ENCODE measurements around the gene SZRD1. TPM values are rescaled to one million over a fixed set of nuclear protein-coding genes. Genes with fewer than 3 reads are reported as not detected.

The SZRD1 gene
- total and polyA plus RNA-seq, 8 donors: 15.8 to 86.6 (median 48.7) TPM

GRCh38 chr1:16442265-16442664, 75.2 kb downstream of the SZRD1 start:
- no peaks in the 10 kb centered on the region for H3K9me3 ChIP-seq
- H3K36me3 ChIP-seq: peaks cover 30 to 47% (median 41%) of the 10 kb centered on the region in 4 donors
- intact Hi-C loops (cut with DNase I; ENCODE audit: low total_unique reads): no loop called here
- H3K4me3 ChIP-seq: peak overlapping the region in 1 of 4 donors; percentile 99
- TF ChIP-seq EP300 (IDR thresholded peaks at IDR 0.05) (no peak), POLR2A (IDR thresholded peaks at IDR 0.05) (no peak), CTCF (IDR thresholded peaks at IDR 0.05) (no peak)
- no peaks in the 10 kb centered on the region for H3K27me3 ChIP-seq
- peak in 1 of 2 donors; percentile 17 for DNase-seq
- H3K4me1 ChIP-seq: peaks cover 17 to 39% (median 33%) of the 10 kb centered on the region in 4 donors
- no peak overlapping the region for H3K27ac ChIP-seq
- WGBS, 5 donors: 86 to 94% (median 89%) methylated on average over 7 of the region's 7 CpGs

- no peak for DNase-seq
- TF ChIP-seq CTCF (IDR thresholded peaks at IDR 0.05): no peak
- no peak for TF ChIP-seq POLR2A (IDR thresholded peaks at IDR 0.05)
- TF ChIP-seq POLR2AphosphoS5 (IDR thresholded peaks at IDR 0.05): no peak
- TF ChIP-seq EP300 (IDR thresholded peaks at IDR 0.05): no peak
- H3K27ac ChIP-seq: no peak overlapping the region
- no peaks in the 10 kb centered on the region for H3K27me3 ChIP-seq
- H3K36me3 ChIP-seq: peaks cover 37 to 54% (median 47%) of the 10 kb centered on the region in 4 donors
- intact Hi-C loops (cut with DNase I; ENCODE audit: low total_unique reads): no loop called here
- peaks cover 17 to 39% (median 33%) of the 10 kb centered on the region in 4 donors for H3K4me1 ChIP-seq
- whole genome bisulfite sequencing, 5 donors: 53 to 76% (median 70%) methylated on average over 2 of the region's 2 CpGs
- no peak overlapping the region for H3K4me3 ChIP-seq
- no peaks in the 10 kb centered on the region for H3K9me3 ChIP-seq
These were observed 75.9 kb downstream of the SZRD1 start for GRCh38 chr1:16442941-16443340.

- peaks cover 17 to 39% (median 33%) of the 10 kb centered on the region in 4 donors for H3K4me1 ChIP-seq
- H3K27ac ChIP-seq: peak overlapping the region in 2 of 5 donors; percentile 1 to 9
- H3K9me3 ChIP-seq: no peaks in the 10 kb centered on the region
- TF ChIP-seq EP300 (IDR thresholded peaks at IDR 0.05): no peak
- no peak for TF ChIP-seq POLR2AphosphoS5 (IDR thresholded peaks at IDR 0.05)
- no peak for TF ChIP-seq CTCF (IDR thresholded peaks at IDR 0.05)
- TF ChIP-seq POLR2A (IDR thresholded peaks at IDR 0.05): no peak
- intact Hi-C loops (cut with DNase I; ENCODE audit: low total_unique reads): no loop called here
- WGBS, 5 donors: 76 to 84% (median 83%) methylated on average over 14 of the region's 14 CpGs
- DNase-seq: no peak
- no peak overlapping the region for H3K4me3 ChIP-seq
- H3K27me3 ChIP-seq: no peaks in the 10 kb centered on the region
- peaks cover 50 to 66% (median 60%) of the 10 kb centered on the region in 4 donors for H3K36me3 ChIP-seq
These were observed 77.1 kb downstream of the SZRD1 start for GRCh38 chr1:16443975-16444770.

GRCh38 chr1:16445052-16445451, 78.0 kb downstream of the SZRD1 start:
- H3K4me3 ChIP-seq: no peak overlapping the region
- intact Hi-C loops (cut with DNase I; ENCODE audit: low total_unique reads): no loop called here
- WGBS, 5 donors: 78 to 93% (median 88%) methylated on average over 4 of the region's 4 CpGs
- peaks cover 58 to 75% (median 68%) of the 10 kb centered on the region in 4 donors for H3K36me3 ChIP-seq
- no peak overlapping the region for H3K27ac ChIP-seq
- H3K27me3 ChIP-seq: no peaks in the 10 kb centered on the region
- H3K4me1 ChIP-seq: peaks cover 17 to 38% (median 31%) of the 10 kb centered on the region in 4 donors
- H3K9me3 ChIP-seq: no peaks in the 10 kb centered on the region
- DNase-seq: peak in 1 of 2 donors; percentile 19
- TF ChIP-seq POLR2AphosphoS5 (IDR thresholded peaks at IDR 0.05): no peak
- no peak for TF ChIP-seq CTCF (IDR thresholded peaks at IDR 0.05)
- no peak for TF ChIP-seq EP300 (IDR thresholded peaks at IDR 0.05)
- TF ChIP-seq POLR2A (IDR thresholded peaks at IDR 0.05): no peak
